Stomach smooth muscle (tissue), 2 donors: Measurements from ENCODE around the gene TCEAL9.

ENCODE experiments used
- H3K27ac ChIP-seq: one replicate; pipeline ENCODE4 v1.7.0; 2013; ENCODE audit warnings: mild to moderate bottlenecking, low read length, inconsistent platforms
- H3K27me3 ChIP-seq, 2 donors: one replicate each; pipeline ENCODE4 v1.7.0; 2013; ENCODE audit warnings: low read length in 2 of 2; ENCODE audit not compliant: insufficient read depth in 2 of 2, control insufficient read depth in 1 of 2
- H3K36me3 ChIP-seq, 2 donors: one replicate each; pipeline ENCODE4 v1.7.0; 2013; ENCODE audit warnings: low read length in 2 of 2; ENCODE audit not compliant: control insufficient read depth in 2 of 2, insufficient read depth in 2 of 2
- H3K4me1 ChIP-seq: one replicate; pipeline ENCODE4 v1.7.0; 2013; ENCODE audit warnings: low read length; ENCODE audit not compliant: control insufficient read depth, insufficient read depth
- H3K4me3 ChIP-seq, 2 donors: one replicate each; pipeline ENCODE4 v1.7.0; 2013; ENCODE audit warnings: low read length in 2 of 2
- H3K9ac ChIP-seq, 2 donors: one replicate each; pipeline ENCODE4 v1.7.0; 2013; ENCODE audit warnings: low read length in 2 of 2, mild to moderate bottlenecking in 1 of 2
- H3K9me3 ChIP-seq, 2 donors: one replicate each; pipeline ENCODE4 v1.7.0; 2013; ENCODE audit warnings: low read length in 2 of 2; ENCODE audit not compliant: control insufficient read depth in 2 of 2
- donor health status: healthy.
- donor health status: Pancreatic carcinoma.

Gene TCEAL9

GRCh38 chrX:103356130-103356798 lies at the start of gene TCEAL9:
TCEAL9 (plus strand) TSS chrX:103356506; CDS start chrX:103357685, 1,179 bp downstream.
- Histone ChIP-seq H3K27me3 (no peaks in the 10 kb centered on the region), H3K4me3 (peak within 1 kb of the TSS; percentile 86 to 94), H3K4me1 (no peaks in the 10 kb centered on the region), H3K27ac (peak within 1 kb of the TSS; percentile 77), H3K9me3 (no peaks in the 10 kb centered on the region), H3K9ac (peak within 1 kb of the TSS; percentile 93 to 97), H3K36me3 (no peaks in the 10 kb centered on the region)

GRCh38 chrX:103309860-103310554 lies 46.3 kb upstream of the TCEAL9 start:
- H3K27ac ChIP-seq = no peak overlapping the region
- peaks cover 0 to 13% of the 10 kb centered on the region in 2 donors for H3K27me3 ChIP-seq
- H3K36me3 ChIP-seq = no peaks in the 10 kb centered on the region
- no peak overlapping the region for H3K9ac ChIP-seq
- H3K9me3 ChIP-seq = no peaks in the 10 kb centered on the region
- peak overlapping the region in 1 of 2 donors; percentile 60 for H3K4me3 ChIP-seq
- no peaks in the 10 kb centered on the region for H3K4me1 ChIP-seq

- no peaks in the 10 kb centered on the region for H3K36me3 ChIP-seq
- no peaks in the 10 kb centered on the region for H3K9me3 ChIP-seq
- H3K9ac ChIP-seq = peak within 1 kb of the TSS in 1 of 2 donors; percentile 5
- no peaks in the 10 kb centered on the region for H3K4me1 ChIP-seq
- no peak within 1 kb of the TSS for H3K27ac ChIP-seq
- H3K4me3 ChIP-seq = peak within 1 kb of the TSS; percentile 35 to 60
- H3K27me3 ChIP-seq = peaks cover 0 to 13% of the 10 kb centered on the region in 2 donors
These were observed 45.5 kb upstream of the TCEAL9 start, which contains the start of gene BEX2 for GRCh38 chrX:103310555-103311398. BEX2 (minus strand) TSS chrX:103310990; CDS start chrX:103309976, 1,014 bp downstream.

- Histone ChIP-seq H3K9me3 (no peaks in the 10 kb centered on the region), H3K9ac (no peak overlapping the region), H3K27ac (no peak overlapping the region), H3K4me3 (no peak overlapping the region), H3K4me1 (no peaks in the 10 kb centered on the region), H3K27me3 (peaks cover 0 to 13% of the 10 kb centered on the region in 2 donors), H3K36me3 (no peaks in the 10 kb centered on the region)
These were observed 44.9 kb upstream of the TCEAL9 start for GRCh38 chrX:103311399-103311780.

- peak within 1 kb of the TSS; percentile 60 to 71 for H3K4me3 ChIP-seq
- no peaks in the 10 kb centered on the region for H3K9me3 ChIP-seq
- peaks cover 0 to 11% of the 10 kb centered on the region in 2 donors for H3K27me3 ChIP-seq
- peak within 1 kb of the TSS; percentile 55 to 66 for H3K9ac ChIP-seq
- H3K36me3 ChIP-seq = no peaks in the 10 kb centered on the region
- no peak within 1 kb of the TSS for H3K27ac ChIP-seq
- peaks cover 3% of the 10 kb centered on the region for H3K4me1 ChIP-seq
These were observed 26.3 kb upstream of the TCEAL9 start, which contains the start of gene TCEAL7 for GRCh38 chrX:103329991-103330390. TCEAL7 (plus strand) TSS chrX:103330239; CDS start chrX:103331404, 1,165 bp downstream.

GRCh38 chrX:103330681-103331288 lies 25.5 kb upstream of the TCEAL9 start:
- Histone ChIP-seq H3K4me3 (peak overlapping the region; percentile 60 to 71), H3K27ac (no peak overlapping the region), H3K9me3 (no peaks in the 10 kb centered on the region), H3K9ac (peak overlapping the region; percentile 55 to 66), H3K4me1 (peaks cover 3% of the 10 kb centered on the region), H3K27me3 (peaks cover 0 to 11% of the 10 kb centered on the region in 2 donors), H3K36me3 (no peaks in the 10 kb centered on the region)

- Histone ChIP-seq H3K4me3 (no peak overlapping the region), H3K4me1 (no peaks in the 10 kb centered on the region)
These were observed 17.6 kb upstream of the TCEAL9 start for GRCh38 chrX:103338663-103339062.

GRCh38 chrX:103343105-103343504 lies 13.2 kb upstream of the TCEAL9 start:
- Histone ChIP-seq H3K4me1 (no peaks in the 10 kb centered on the region), H3K4me3 (no peak overlapping the region), H3K36me3 (no peaks in the 10 kb centered on the region), H3K27ac (no peak overlapping the region), H3K27me3 (peaks cover 0 to 15% of the 10 kb centered on the region in 2 donors), H3K9me3 (no peaks in the 10 kb centered on the region), H3K9ac (no peak overlapping the region)

More at GRCh38 chrX:103338663-103339062, 17.6 kb upstream of the TCEAL9 start:
- no peak overlapping the region for H3K27ac ChIP-seq
- no peak overlapping the region for H3K9ac ChIP-seq
- H3K36me3 ChIP-seq = no peaks in the 10 kb centered on the region
- H3K27me3 ChIP-seq = peaks cover 0 to 14% of the 10 kb centered on the region in 2 donors
- no peaks in the 10 kb centered on the region for H3K9me3 ChIP-seq

- Histone ChIP-seq H3K36me3 (no peaks in the 10 kb centered on the region), H3K27ac (no peak overlapping the region), H3K4me1 (no peaks in the 10 kb centered on the region), H3K9me3 (no peaks in the 10 kb centered on the region), H3K9ac (no peak overlapping the region), H3K27me3 (peaks cover 0 to 16% of the 10 kb centered on the region in 2 donors), H3K4me3 (no peak overlapping the region)
These were observed 11.7 kb upstream of the TCEAL9 start for GRCh38 chrX:103344606-103345005.
